NCI-H2196 (cell line): ENCODE data around the gene RAD51B.
A peak's percentile ranks its signal among the peaks of the same experiment; 100 is the strongest.

Source experiments
- DNase-seq: peaks from one replicate; lab custom pipeline; 2025; ENCODE audit not compliant: unreplicated experiment; lab: John Stamatoyannopoulos, UW

The RAD51B gene

DNA sequence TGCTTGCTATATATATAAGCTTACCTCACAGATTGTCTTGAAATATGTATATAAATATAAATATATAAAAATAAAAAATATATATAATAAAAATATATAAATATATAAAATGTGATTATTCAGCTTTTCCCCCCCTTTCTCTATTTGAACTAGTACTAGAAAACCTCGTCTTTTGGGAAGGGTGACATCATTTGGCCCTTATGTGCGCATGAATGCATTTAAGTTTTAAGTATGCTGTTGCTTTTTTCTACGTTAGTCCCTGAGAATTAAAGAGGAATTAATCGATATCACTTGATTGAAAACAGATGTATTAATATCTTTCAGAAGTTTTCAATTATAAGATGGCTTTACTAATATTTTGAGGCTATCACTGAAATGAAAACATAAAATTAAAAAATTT lies 69.9 kb downstream of the RAD51B start:
- DNase-seq = no peak

DNA sequence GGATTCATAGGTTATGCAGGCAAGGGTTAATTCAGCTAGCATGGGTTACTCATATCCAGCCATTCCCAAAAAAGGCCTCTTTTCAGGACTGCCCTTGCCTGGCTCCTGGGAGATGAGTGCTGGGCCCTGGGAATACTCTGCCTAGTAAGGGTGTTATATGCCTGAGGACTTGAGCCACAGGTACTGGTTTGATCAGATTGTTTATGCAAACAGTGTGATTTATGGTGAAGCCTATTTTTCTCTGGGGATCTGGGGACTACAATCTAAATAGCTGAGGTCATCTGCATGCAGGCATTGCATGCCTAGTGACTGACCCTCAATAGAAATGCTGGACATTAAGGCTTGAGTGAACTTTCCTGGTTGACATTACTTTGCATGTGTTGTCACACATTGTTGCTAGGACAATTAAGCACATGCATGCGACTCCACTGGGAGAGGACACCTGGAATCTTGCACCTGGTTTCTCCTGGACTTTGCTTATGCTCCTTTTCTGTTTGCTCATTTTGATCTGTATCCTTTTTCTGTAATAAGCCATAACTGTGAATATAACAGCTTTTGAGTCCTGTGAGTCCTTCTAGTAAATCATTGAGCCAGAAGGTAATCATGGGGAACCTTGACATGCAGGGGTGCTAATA lies 73.0 kb downstream of the RAD51B start:
- DNase-seq = no peak

DNA sequence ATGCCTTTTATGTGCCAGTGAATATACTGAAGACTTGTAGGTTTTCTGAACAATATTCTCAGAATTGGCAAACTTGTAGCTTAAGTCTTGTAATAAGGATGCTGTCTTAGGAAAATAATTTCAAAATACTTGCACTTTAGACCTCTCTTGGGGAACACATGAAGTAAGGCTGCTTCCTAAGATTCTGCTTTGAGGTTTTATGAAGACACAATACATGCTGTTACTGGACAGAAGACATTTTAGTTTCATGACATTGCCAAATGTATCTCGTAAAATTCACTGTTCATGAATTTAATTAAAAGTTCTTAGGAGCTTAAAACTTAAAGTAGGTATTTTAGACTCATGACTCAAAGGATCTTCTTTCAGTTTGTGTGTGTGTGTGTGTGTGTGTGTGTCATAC lies 80.7 kb downstream of the RAD51B start:
- DNase-seq = no peak

DNA sequence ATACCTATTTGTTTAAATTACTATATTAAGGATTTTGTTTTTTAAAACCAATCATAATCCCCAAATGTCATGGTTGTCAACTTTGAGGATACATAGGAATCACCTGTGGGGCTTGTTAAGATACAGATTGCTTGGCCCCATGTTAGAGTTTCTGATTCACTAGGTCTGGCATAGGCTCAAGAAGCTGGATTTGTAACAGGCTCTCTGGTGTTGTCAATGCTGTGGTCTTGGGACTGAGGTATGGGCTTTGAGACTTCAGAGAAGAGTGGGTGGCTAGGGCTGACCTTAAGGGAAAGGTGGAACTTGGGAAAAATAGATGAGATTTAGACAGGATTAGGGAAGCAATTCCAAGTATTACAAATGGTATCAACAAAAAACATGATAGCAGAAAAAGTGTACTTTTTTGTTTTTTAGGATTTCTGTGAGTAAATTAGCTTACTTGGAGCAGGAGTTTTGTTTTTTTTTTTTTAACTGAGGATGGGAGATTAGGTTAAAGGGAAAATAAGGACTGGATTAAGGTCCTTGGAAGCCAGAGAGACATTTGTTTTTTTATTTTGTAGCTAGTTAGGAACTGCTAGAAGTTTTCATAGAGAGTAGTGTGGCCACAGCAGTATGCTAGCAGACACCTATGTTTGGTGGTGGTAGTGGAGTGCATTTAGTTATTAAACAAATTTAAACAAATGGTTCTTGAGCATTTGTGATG lies 88.6 kb downstream of the RAD51B start:
- DNase-seq = no peak

DNA sequence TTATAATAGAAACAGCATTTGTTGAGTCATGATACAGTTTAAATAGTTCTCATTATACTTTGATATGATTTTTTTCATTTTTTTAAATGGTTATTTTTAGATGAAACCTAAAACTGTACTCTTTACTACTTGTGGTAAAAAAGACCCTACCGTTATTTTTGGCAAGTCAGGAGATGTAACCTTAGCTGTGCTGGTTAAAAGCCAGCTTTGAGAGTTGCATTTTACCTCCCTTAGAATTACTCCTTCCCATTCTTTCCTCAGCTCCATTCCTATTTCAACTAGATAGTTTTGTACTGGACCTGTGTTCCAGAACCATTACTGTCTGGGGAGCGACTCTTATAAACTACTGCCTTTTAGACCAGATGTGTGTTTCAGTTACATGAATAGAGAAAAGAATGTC lies 92.0 kb downstream of the RAD51B start:
- no peak for DNase-seq

DNA sequence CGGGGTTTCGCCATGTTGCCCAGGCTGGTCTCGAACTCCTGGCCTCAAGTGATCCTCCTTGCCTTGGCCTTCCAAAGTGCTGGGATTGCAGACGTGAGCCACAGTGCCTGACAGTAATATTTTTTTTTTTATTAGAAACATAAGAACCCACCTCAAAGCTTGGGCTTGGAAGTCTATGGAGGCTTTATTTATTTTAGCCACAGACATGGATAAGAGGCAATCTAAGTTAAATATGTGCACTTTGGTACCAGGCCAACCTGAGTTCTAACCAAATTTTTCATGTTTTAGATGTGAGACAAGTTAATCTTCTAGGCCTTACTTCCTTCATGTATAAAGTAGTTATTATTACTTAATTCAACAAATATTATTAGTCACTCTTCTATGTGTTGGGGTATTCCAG lies 96.9 kb downstream of the RAD51B start:
- DNase-seq = no peak

DNA sequence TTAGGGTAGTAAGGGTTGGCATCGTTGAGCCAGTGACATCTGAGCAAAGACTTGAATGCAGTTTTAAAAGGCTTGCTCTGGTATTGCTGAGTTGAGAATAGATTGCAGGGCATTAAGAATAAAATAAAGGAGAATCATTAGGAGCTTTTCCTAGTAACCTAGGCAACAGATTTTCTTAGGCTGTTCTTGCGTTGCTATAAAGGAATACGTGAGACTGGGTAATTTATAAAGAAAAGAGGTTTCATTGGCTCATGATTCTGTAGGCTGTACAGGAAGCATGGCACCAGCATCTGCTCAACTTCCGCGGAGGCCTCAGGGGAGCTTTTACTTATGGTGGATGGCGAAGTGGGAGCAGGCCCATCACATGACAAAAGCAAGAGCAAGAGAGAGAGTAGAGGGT lies 97.4 kb downstream of the RAD51B start:
- DNase-seq = no peak

DNA sequence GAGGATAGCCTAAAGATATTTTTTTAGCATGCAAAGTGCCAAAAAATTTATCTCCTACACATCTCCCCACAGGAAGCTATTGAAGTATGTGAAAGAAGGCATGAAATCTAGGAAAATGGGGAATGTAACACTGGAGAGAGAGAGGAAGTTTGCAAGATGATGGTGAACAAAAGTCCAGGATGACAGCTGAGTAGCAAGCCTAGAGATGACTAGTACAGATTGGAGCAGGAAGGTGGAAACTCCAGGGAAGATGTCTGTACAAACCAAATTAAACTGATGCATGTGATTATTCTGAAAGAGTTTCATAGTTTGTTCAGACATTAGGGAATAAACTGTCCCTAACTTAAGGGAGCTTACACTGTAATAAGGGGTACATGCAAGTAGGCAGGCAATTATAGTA lies 99.3 kb downstream of the RAD51B start:
- no peak for DNase-seq

DNA sequence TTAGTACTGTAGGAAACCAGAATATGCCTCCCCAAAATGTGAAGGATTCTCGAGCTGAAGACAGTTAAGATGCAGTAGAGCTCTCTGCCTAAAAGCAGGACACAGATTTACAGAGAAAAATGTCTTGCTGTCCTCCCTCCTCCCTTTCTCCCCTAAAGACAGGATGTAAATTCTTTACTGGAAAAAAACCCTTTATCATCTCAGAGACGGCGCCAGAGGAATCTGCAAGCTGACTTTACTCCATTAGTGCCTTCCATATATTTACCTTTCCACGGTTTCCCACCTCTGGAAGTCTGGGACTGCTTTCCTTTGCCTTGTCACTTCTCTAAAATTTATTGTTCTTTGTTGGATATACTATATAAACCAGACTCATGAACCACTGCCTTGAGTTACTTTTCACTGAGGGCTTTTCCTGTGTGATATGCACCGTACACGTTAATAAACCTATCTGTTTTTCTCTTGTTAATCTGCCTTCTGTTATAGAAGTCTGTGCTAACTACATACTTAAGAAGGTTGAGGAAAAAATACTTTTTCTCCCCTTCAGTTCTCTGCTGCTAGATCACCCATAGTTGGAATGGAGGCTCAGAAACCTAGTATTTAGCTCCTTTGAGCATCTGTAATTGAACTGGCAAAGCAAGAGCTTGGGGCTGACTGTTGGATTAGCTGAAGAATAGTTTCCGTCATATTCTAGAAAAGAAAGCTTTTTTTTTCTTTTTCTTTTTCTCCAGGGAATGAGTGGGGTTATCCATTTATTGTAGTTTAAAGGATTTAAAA lies 99.9 kb downstream of the RAD51B start:
- no peak for DNase-seq

DNA sequence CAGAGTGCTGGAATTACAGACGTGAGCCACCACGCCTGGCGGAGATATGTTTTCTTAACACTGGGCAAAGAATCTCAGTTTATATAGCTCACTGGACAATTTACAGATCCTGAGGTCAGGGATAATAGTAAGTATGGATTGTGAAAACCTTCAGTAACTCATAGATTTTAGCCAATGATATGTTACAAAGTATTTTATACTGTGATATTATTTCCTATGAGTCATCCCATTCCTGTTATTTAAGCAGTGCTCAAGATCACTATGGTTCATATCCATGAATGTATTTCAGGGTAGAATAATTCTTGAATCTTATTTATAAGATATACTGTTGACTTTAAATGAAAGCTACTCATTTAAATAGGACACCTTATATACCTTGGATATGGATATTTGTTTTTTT lies 107.2 kb downstream of the RAD51B start:
- no peak for DNase-seq

DNA sequence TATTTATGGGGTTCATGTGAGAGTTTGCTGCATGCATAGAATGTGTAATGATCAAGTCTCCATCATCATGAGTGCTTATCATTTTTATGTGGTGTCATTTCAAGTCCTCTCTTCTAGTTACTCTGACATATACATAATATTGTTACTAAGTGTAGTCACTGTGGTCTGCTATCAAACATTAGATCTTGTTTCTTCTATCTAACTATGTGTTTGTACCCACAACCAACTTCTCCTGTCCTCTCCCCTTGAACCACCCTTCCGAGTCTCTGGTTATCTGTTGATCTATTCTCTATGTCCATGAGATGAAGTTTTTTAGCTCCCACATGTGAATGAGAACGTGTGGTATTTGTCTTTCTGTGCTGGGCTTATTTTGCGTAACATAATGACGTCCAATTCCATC lies 107.7 kb downstream of the RAD51B start:
- DNase-seq = no peak

DNA sequence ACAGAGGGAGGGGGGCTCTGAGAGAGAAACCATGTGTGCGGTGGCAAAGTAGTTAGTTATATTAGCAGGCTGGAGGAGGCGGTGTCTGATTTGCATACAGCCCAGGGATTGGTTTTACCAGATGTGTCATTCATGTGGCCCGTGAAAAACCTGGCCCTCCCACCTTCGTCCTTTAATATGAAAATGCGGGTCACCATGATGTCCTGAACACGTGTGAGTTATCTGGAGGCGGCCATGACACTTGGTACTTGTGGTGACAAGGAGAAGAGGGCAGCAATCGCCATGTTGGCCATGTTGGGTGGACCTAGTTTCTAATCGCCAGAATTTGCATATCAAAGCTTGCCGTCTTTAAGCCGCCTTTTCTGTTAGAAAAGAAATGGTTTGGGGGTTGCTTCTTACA lies 108.8 kb downstream of the RAD51B start:
- no peak for DNase-seq

DNA sequence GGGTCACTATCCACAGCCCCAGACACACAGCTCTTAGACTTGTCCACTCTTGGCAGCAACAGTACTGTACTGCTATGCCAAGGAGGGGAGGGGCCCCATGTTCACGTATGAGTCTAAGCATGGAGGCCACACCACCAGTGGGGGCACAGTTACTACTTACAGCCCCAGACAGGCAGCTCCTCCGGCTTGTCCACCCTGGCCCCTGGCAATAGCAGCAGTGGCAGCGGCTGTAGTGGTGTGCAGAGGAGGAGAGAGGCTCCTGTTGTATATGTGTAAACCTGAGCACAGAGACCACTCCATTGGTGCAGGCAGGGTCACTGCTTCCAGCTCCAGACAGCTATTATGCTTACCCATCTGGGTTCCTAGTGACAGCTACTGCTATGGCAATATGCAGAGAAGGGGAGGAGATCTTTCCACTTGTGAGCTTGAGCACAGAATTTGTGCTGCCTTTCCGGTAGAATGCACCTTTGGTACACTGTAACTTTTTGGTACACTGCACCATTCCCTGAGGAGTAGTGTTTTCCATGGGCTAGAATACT lies 113.2 kb downstream of the RAD51B start:
- no peak for DNase-seq

DNA sequence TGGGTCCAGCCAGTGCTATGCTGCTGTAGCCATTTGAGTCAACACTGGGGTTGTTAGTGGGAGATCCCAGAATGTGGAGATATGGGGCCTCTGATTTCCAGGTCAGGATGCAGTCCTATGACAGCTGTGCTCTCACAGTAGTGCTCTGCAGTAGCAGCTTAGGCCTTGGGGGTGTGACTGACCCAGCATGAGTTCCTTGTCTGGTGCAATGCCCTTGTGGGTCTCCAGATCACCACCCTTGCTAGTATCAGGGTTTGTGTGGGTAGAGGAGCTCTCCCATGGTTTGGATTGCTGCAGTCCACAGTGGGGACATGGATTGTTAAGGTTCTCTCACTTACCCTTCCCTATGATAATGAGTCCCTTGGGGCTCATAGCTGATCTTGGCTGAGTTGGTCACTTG lies 113.7 kb downstream of the RAD51B start:
- no peak for DNase-seq

DNA sequence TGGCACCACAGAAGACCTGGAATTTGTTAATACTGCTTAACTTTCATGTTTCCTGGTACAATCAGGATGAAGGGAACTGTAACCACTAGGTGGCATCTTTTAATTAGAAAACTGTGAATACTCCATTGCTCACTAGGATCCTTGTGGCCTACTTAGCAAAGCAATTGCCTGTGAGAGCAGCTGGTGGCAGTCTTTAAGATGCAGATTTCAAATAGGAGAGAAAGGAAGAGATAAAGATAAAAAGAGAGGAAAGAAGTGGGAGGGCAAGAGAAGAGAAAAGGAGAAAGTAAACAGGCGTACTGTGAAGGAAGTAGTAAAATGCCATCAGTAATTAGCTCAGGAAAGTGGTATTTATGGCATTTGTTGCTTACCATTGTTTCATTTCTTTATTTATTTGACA lies 114.5 kb downstream of the RAD51B start:
- peak; percentile 78 for DNase-seq

DNA sequence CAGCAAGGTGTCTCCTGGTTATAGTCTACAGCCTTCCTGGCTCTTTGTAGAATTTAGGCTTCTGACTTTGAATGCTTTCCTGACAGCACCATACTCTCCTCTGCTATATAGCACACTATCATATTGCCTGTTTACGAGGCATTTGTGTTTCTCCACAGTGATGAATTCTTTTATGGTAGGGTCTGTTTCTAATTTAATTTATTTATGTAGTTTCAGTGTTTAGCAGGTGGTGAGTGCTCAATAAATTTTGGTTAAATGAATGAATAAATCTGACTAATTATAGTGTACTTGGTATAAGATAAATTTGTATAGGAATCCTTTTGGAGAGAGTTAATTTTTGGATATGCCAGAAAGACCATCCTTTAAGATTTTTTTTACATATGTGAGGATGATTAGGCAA lies 115.3 kb downstream of the RAD51B start:
- DNase-seq = no peak

DNA sequence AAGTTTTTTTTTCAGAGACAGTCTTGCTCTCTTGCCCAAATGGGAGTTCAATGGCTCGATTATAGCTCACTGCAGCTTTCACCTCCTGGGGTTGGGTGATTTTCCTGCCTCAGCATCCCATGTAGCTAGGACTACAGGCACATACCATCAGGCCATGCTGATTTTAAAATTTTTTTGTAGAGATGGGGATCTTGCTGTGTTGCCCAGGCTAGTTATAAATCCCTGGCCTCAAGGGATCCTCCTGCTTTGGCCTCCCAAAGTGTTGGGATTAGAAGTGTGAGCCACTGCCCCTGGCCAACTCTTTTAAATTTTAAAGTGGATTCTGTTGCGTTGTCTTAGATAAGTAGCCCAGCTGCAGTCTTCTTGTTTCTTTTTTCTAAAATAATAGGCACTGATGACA lies 115.8 kb downstream of the RAD51B start:
- no peak for DNase-seq

DNA sequence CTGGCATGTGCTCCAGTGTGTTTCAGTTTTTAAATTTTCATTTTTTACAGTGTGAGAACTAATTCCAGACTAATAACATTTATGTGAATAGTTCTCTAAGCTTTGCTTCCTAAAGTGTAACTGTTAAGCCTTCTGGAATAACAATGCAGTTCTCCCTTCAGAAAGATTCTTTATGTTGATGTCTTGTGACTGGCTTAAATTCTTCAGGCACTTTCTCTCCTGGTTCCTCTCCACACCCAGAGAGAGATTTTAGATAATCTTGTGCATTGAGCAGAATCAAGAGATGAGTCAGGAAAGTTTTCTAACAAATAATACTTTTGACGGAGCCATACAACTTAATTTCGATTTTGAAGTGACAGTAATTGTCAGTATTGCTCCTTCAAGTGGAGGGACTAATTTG lies 118.5 kb downstream of the RAD51B start:
- DNase-seq = no peak

DNA sequence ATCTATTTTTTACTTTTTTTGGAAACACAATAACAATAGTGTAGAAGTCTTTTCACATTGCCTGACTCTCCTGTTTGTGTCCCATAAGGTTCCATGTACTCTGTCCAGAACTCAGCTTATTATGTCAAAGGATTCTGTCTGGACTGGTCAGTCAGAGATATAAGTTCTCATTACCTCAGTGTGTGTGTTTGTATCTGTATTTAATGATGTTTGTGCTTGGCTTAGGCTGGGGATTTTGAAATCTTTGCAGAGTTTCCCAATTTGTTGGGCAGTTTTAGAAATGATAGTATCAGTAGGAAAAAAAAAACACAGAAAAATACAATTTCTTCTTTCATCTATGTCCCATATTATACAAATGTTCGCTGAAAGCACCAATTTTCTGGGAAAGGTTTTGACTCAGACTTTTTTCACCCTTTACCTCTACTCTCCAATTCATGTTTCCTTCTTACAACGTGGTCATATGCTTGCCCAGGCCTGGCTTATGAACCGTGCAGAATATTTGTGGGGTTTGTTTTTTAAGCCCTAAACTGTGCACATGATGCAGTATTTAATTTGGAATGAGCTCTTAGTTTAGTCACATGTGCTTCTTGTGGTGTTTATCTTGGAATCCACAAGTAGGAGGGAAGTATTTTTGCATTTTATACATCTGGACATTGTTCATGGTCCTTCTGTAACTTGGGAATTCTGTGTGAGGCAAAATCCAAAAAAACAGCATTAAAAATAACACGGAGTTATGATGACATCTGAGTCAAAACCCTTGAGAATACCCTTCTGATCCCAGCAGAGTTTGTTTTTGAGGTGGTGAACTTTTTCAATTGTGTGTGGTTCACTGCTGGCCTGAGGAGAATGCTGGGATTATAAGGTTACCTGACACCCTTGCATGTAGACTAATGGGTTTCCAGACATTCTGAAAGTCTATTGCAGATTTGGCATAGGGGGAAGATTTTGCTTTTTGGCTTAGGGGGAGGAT lies 121.2 kb downstream of the RAD51B start:
- no peak for DNase-seq

DNA sequence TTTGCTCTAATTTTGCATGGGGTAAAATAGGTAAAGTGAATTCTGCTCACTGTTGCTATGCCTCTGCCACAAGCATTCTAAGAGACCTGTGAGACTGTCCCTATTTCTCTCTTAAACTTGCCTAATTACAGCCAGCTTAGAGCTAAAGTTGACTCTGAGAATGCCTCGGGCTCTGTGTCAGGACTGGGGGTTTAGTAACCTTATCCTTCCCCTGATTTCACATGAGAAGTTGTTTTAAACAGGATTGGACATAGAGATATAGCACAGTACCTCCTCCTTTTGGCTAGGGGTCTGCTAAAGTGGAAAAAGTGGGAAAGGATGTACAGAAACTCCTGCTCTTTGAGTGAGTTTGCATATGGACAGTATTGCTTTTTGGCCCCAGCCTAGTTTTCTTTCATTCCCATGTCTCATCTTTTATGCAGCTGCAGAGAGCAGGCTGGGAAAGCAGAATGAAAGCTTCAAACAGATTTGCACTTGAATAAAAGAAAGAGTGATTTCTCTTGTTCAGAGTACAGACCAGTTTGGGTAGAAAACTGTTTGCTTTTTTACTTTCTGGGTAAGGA lies 122.0 kb downstream of the RAD51B start:
- DNase-seq = no peak
